ENCODE data around the gene PTPRK. TPM values are rescaled to one million over a fixed set of nuclear protein-coding genes. Genes with fewer than 3 reads are reported as not detected.

Gene PTPRK
- total RNA-seq, 1 experiment from 2014 or later, result 34.2 TPM

GRCh38 chr6:127956956-127957355 is 563.4 kb downstream of the PTPRK start:
- H3K79me2 ChIP-seq (ENCODE audit: insufficient read depth, low read length), result no peaks in the 10 kb centered on the region
- no peaks in the 10 kb centered on the region for H3K4me1 ChIP-seq (ENCODE audit: control insufficient read depth in 1 of 2, insufficient read depth in 2 of 2, low read length in 2 of 2)
- H3K9me3 ChIP-seq (ENCODE audit: control insufficient read depth in 1 of 2, insufficient read depth in 1 of 2, low read depth in 1 of 2, low read length in 2 of 2), result no peaks in the 10 kb centered on the region
- TF ChIP-seq REST (IDR thresholded peaks at IDR 0.05; ENCODE audit: low read depth) (no peak), CEBPB (IDR thresholded peaks at IDR 0.05; ENCODE audit: low read depth) (no peak), EZH2phosphoT487 (IDR thresholded peaks at IDR 0.05; ENCODE audit: borderline replicate concordance) (no peak), SIN3A (IDR thresholded peaks at IDR 0.05; ENCODE audit: low read depth) (no peak), EGR1 (IDR thresholded peaks at IDR 0.05; ENCODE audit: low read depth) (no peak), ELF1 (IDR thresholded peaks at IDR 0.05; ENCODE audit: borderline replicate concordance, low read depth) (no peak), CTCF (IDR thresholded peaks at IDR 0.05 in 2 of 3, conservative IDR thresholded peaks at IDR 0.05 in 1 of 3; ENCODE audit: borderline replicate concordance in 1 of 3, insufficient read depth in 1 of 3, low read depth in 2 of 3, low read length in 2 of 3) (no peak), ZBTB33 (IDR thresholded peaks at IDR 0.05; ENCODE audit: extremely low read depth, insufficient replicate concordance, low read length) (no peak), EZH2 (IDR thresholded peaks at IDR 0.05) (no peak), ATF3 (IDR thresholded peaks at IDR 0.05) (no peak), POLR2AphosphoS5 (IDR thresholded peaks at IDR 0.05; ENCODE audit: low read depth, low read length) (no peak), MAX (IDR thresholded peaks at IDR 0.05) (no peak), CBX3 (IDR thresholded peaks at IDR 0.05; ENCODE audit: low read depth) (no peak), RAD21 (IDR thresholded peaks at IDR 0.05; ENCODE audit: low read depth) (no peak), ZNF274 (IDR thresholded peaks at IDR 0.05; ENCODE audit: low read depth, low read length) (no peak), ZFX (IDR thresholded peaks at IDR 0.05) (no peak), JUND (IDR thresholded peaks at IDR 0.05) (no peak), YY1 (IDR thresholded peaks at IDR 0.05; ENCODE audit: extremely low read depth, insufficient replicate concordance, low read depth, low read length) (no peak)
- no peak overlapping the region for H3K4me3 ChIP-seq (replicated peaks in 1 of 2; ENCODE audit: low read depth in 1 of 2, low read length in 2 of 2)
- CTCF ChIA-PET, result no interaction called here
- ATAC-seq (no peak), DNase-seq (ENCODE audit: low read depth, low spot score) (no peak)
- H3K27ac ChIP-seq (ENCODE audit: low read depth, low read length), result no peak overlapping the region
- H2AFZ ChIP-seq (ENCODE audit: low read depth, low read length, poor library complexity, severe bottlenecking), result no peak overlapping the region
- no TSS peak for BruUV-seq (replicated peaks)
- H3K9me2 ChIP-seq (ENCODE audit: insufficient read depth), result no peaks in the 10 kb centered on the region
- POLR2A ChIA-PET, result no interaction called here
- no peaks in the 10 kb centered on the region for H3K27me3 ChIP-seq (ENCODE audit: insufficient read depth, low read length)
- intact Hi-C loops (cut with micrococcal nuclease), result no loop called here
- H4K20me1 ChIP-seq (ENCODE audit: insufficient read depth), result no peaks in the 10 kb centered on the region
- H3K9ac ChIP-seq (ENCODE audit: low read length), result no peak overlapping the region
- RAD21 ChIA-PET (ENCODE audit: low non-redundant PET in 1 of 2, low total read pairs in 2 of 2, uncharacterized antibody in 2 of 2, unreplicated experiment in 2 of 2), result no interaction called here
- no peak overlapping the region for H3K4me2 ChIP-seq (ENCODE audit: low read length)
- no peaks in the 10 kb centered on the region for H3K36me3 ChIP-seq (ENCODE audit: control insufficient read depth in 1 of 2, insufficient read depth in 2 of 2, low read length in 2 of 2)
